HUDEP-2 (cell line): ENCODE measurements around the gene NOTO.
A peak's percentile ranks its signal among the peaks of the same experiment; 100 is the strongest.

Experiments
- DNase-seq, 76 experiments: peaks; one replicate each; lab custom pipeline; 2025; ENCODE audit not compliant: unreplicated experiment in 76 of 76; lab: John Stamatoyannopoulos, UW

NOTO gene

GRCh38 chr2:73255907-73256617, 53.7 kb downstream of the NOTO start:
- DNase-seq, result no peak

- no peak for DNase-seq
Measured at GRCh38 chr2:73256618-73256922, 54.2 kb downstream of the NOTO start.

GRCh38 chr2:73257021-73257420, 54.6 kb downstream of the NOTO start:
- no peak for DNase-seq

DNA sequence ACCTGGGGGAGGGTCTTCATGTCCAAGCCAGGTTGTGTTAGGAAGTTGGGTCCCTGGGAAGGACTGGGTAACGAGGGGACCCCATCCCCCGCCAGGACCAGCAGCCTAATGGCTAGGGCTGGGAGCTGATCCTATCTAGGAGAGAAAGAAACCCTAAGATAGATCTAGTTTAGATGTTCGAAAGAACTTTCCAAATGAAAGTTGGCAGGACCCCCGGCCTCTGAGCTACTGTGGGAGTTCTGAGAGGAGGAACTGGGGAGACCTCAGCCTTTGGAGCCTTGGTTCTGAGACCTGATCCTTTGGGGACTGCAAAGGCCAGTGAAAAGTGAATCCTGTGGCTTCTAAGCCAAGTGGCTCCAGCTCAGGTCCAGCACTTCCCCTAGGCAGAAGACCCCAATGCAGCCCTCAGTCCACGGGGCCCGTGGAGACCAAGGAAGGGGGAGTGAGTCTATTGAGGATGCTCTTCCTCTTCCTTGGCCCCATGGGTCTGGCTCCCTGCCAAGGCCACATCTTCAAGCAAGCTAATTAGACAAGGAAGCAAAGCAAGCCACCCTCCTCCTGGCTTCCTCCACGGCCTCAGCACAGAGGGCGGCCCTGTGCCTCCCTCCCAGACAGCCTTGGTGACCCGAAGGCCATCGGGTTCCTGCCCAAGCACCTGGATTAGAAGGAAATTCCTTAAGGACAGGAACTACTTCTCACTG, 55.2 kb downstream of the NOTO start:
- DNase-seq, result peak in 24 of 76 experiments; percentile 4 to 45 (median 17)

DNA sequence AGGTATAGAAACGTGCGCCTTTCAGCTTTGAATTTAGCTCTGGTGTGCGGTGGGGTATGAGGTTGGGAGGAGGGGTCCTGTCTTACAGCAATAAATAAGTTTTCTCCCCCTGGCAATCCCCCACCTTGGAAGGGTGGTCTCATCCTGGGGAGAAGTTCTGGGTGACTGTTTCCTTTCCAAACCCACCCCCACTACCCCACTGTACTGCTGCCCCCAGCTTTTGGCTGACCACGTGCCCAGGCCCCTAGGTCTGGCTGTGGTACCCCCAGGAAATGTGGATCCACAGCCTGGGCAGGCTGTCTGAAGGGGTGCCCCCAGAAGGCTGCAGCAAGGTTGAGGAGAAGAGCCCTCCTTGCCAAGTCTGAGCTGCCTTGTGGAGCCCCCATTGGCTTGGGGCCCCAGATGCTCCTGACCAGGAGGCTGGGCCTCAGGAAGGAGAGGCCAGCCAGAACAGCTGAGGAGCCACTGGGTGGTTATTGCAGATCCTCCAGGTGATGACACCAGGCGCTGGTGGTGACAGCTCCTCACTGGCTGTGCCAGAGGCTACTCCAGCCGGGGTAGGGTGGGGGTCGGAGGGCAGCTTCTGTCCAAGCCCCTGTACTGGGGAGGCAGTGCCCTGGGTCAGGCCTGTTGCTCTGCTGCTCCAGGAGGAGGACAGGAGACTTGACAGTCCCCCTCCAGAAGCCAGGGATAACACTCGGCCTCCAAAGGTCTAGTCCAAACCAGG, 56.0 kb downstream of the NOTO start:
- no peak for DNase-seq

GRCh38 chr2:73258913-73259215, 56.5 kb downstream of the NOTO start:
- no peak for DNase-seq

DNA sequence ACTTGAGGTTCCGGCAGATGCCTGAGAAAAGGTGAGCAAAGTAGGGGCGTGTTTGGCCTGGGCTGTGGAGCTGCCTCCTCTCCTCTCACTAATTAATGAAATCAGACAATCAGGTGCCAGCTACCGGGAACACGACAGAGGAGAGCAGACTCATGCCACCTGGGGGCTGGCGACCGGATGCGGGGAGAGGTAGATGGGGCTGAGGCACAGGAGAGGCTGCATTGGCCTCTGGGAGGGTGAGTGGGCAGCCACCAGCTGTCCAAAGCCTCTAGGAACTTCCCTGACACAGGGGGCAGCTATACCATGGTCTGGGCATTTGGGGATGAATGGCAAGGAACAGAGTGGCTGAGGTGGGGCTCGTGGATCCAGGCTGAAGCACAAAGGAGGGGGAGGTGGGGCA, 56.9 kb downstream of the NOTO start:
- no peak for DNase-seq

GRCh38 chr2:73259704-73260337, 57.4 kb downstream of the NOTO start:
- DNase-seq, result no peak

DNA sequence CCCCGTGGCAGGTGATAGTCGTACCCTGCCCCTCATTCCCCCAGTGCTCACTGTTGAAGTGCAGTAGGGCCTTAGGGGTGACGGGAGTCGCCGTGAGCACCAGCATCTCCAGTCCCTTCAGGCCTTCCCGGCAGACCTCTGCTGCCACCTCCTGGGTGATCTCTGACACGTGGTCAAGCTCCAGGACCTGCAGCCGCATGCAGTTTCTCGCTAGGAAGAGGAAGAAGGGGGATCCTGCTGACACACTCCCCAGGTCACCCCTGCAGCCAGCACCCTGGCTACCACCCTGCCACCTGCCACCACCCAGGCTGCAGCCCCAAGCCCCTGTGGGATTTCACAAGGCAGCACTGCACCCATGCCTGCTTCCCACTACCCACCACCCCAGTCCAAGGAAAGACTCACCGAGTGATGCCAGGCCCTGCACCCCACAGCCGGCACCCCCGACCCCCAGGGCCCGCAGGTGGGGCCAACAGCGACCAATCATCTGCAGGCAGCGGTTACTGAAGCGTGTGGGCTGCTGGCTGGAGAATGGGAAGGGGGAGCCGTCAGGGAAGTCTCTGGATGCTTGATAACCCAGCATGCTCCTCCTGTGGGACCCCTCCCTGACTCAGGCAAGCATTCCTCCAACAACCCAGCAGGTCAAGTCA, 58.1 kb downstream of the NOTO start:
- peak in 57 of 76 experiments; percentile 1 to 80 (median 54) for DNase-seq
